K562 (cell line): ENCODE results near the gene UBE2M. TPM values are rescaled to one million over a fixed set of nuclear protein-coding genes. Genes with fewer than 3 reads are reported as not detected.

Experiments
- ATF7 ChIP-seq: fragments of 450-650 bp; IDR thresholded peaks from 2 replicates; pipeline ENCODE4 v1.7.1; 2014; ENCODE audit warnings: mild to moderate bottlenecking, moderate library complexity
- CHD7 ChIP-seq: fragments of 200-600 bp; sonication (generic); IDR thresholded peaks from one replicate; pipeline ENCODE4 v1.6.1; 2012; ENCODE audit warnings: mild to moderate bottlenecking, low read depth, low read length, inconsistent platforms
- DACH1 ChIP-seq: fragments of 450-650 bp; IDR thresholded peaks from 2 replicates; pipeline ENCODE4 v1.6.1; 2018; ENCODE audit not compliant: partially characterized antibody
- MBD1 ChIP-seq: fragments of 250-450 bp; sonication (Bioruptor Pico); IDR thresholded peaks from 2 replicates; pipeline ENCODE4 v1.8.0; 2022; ENCODE audit warnings: inconsistent platforms
- MYNN ChIP-seq, 2 experiments: sonication (generic); formaldehyde crosslinking in 1 of 2; IDR thresholded peaks; 2 replicates each; pipeline versions ENCODE4 v1.5.0 to v1.6.1; 2016 to 2020; ENCODE audit warnings: antibody characterized with exemption in 1 of 2, missing genetic modification reagents in 1 of 2
- NFIC ChIP-seq: fragments of 450-650 bp; IDR thresholded peaks from 2 replicates; pipeline ENCODE4 v1.6.1; 2017; ENCODE audit warnings: mild to moderate bottlenecking, inconsistent platforms
- PHTF2 ChIP-seq: fragments of 250-450 bp; sonication (Bioruptor Pico); IDR thresholded peaks from 2 replicates; pipeline ENCODE4 v1.5.0; 2021; ENCODE audit warnings: mild to moderate bottlenecking
- PRPF4 ChIP-seq: fragments of 200-400 bp; formaldehyde crosslinking; IDR thresholded peaks from one replicate; pipeline ENCODE4 v1.6.1; 2017; ENCODE audit warnings: low read length, low read depth, mild to moderate bottlenecking; ENCODE audit not compliant: insufficient read depth, poor library complexity, severe bottlenecking
- ZNF232 ChIP-seq: sonication (generic); formaldehyde crosslinking; IDR thresholded peaks from 2 replicates; pipeline ENCODE4 v1.8.0; 2022; ENCODE audit warnings: mild to moderate bottlenecking, missing genetic modification reagents
- ZNF282 ChIP-seq: sonication (generic); formaldehyde crosslinking; IDR thresholded peaks from 2 replicates; pipeline ENCODE4 v1.8.1; 2023; ENCODE audit warnings: missing genetic modification reagents
- ZNF347 ChIP-seq: fragments of 450-650 bp; formaldehyde crosslinking; IDR thresholded peaks from 2 replicates; pipeline ENCODE4 v1.4.0; 2020; ENCODE audit warnings: low read depth, mild to moderate bottlenecking, moderate library complexity
- ZNF449 ChIP-seq: fragments of 250-450 bp; sonication (Bioruptor Pico); IDR thresholded peaks from 2 replicates; pipeline ENCODE4 v1.8.0; 2022; ENCODE audit warnings: moderate library complexity, mild to moderate bottlenecking, inconsistent platforms
- ZNF507 ChIP-seq: conservative IDR thresholded peaks from 2 replicates; pipeline ENCODE4 v1.6.1; 2017; ENCODE audit warnings: missing genetic modification characterization, missing compliant biosample characterization
- polyA plus RNA-seq, 8 experiments: library from polyadenylated mRNA; depleted of rRNA in 4 of 8; stranded (reverse) in 5 of 8; unstranded in 3 of 8; fragments of >200 nt; fragmentation: Nextera tagmentation in 2 of 8; fragmentation: Illumina TruSeq in 1 of 8; extraction: Ambion mirVana in 2 of 8; extraction: Trizol in 1 of 8; gene quantifications; 2 replicates each; pipeline versions ENCODE4 v1.2.1 to v1.2.3, GENCODE V29; 2011 to 2014; ENCODE audit warnings: inconsistent platforms in 1 of 8, missing spikeins in 1 of 8
- total RNA-seq, 7 experiments: library from RNA; depleted of rRNA in 6 of 7; stranded (reverse); fragments of >200 nt in 6 of 7; fragmentation: Illumina TruSeq in 2 of 7; extraction: Trizol in 2 of 7; gene quantifications; 2 replicates each; pipeline versions ENCODE4 v1.2.1 to v1.2.3, GENCODE V29; 2011 to 2021; ENCODE audit warnings: low replicate concordance in 1 of 7

Gene UBE2M
- total and polyA plus RNA-seq, 9 of the 15 experiments (the other 6 are each of a cell fraction or from before 2014, with no cell fraction given), result 0.92 to 163 (median 85.7) TPM

- TF ChIP-seq PHTF2 (CRISPR knock-in tag), result no peak
- TF ChIP-seq MBD1 (CRISPR knock-in tag), result no peak
- no peak for TF ChIP-seq CHD7
- TF ChIP-seq ATF7, result peak; percentile 84
- no peak for TF ChIP-seq ZNF507 (tag)
- no peak for TF ChIP-seq DACH1
- TF ChIP-seq ZNF347 (CRISPR knock-in tag), result no peak
- TF ChIP-seq ZNF232, result no peak
- TF ChIP-seq NFIC, result peak; percentile 33; the same call in 1 of the 2 replicates
- TF ChIP-seq MYNN (IDR thresholded peaks at IDR 0.05), result peak; percentile 2; the same call in 1 of the 2 replicates
- no peak for TF ChIP-seq MYNN (CRISPR knock-in tag; IDR thresholded peaks at IDR 0.05)
- no peak for TF ChIP-seq PRPF4
- no peak for TF ChIP-seq ZNF282 (CRISPR knock-in tag)
- TF ChIP-seq ZNF449 (CRISPR knock-in tag), result no peak
Observed at GRCh38 chr19:58575183-58576041, 17.0 kb upstream of the UBE2M start (continued).
